HEK293 (cell line): ENCODE measurements around the gene DGKG.

ENCODE experiments used
- CTCF ChIA-PET: fragments of 350-600 bp; formaldehyde crosslinking; extraction: SDS; loops from one replicate; lab custom pipeline; 2021; ENCODE audit warnings: antibody characterized with exemption; lab: Yijun Ruan, JAX
- POLR2A ChIA-PET: fragments of 300-600 bp; formaldehyde crosslinking; extraction: SDS; loops from one replicate; lab custom pipeline; 2020; ENCODE audit warnings: antibody characterized with exemption, inconsistent platforms; lab: Yijun Ruan, JAX
- H3K27ac ChIP-seq: fragments of 200-500 bp; sonication (Bioruptor generic); 2 replicates; pipeline ENCODE4 v1.5.1; 2014; ENCODE audit warnings: low read depth, low read length, control low read depth, inconsistent platforms; ENCODE audit errors: extremely low read depth
- H3K36me3 ChIP-seq, 2 experiments: fragments of 200-500 bp in 1 of 2; sonication (Bioruptor generic) in 1 of 2; 1 replicate in 1 of 2; 2 replicates in 1 of 2; pipeline ENCODE4 v1.5.1; 2014 to 2017; ENCODE audit warnings: inconsistent platforms in 2 of 2, low read length in 2 of 2; ENCODE audit not compliant: control insufficient read depth in 2 of 2, insufficient read depth in 1 of 2
- H3K4me1 ChIP-seq: fragments of 200-500 bp; sonication (Bioruptor generic); 2 replicates; pipeline ENCODE4 v1.5.1; 2014; ENCODE audit warnings: mild to moderate bottlenecking, low read length, inconsistent platforms; ENCODE audit not compliant: control insufficient read depth, insufficient read depth
- H3K4me3 ChIP-seq: 2 replicates; pipeline ENCODE4 v1.5.1; 2011; ENCODE audit warnings: low read depth, mild to moderate bottlenecking, control low read depth, low read length, moderate library complexity
- H3K9me3 ChIP-seq: fragments of 200-500 bp; sonication (Bioruptor generic); 2 replicates; pipeline ENCODE4 v1.5.1; 2014; ENCODE audit warnings: low read depth, low read length, inconsistent platforms; ENCODE audit not compliant: control insufficient read depth, insufficient read depth
- FEZF1 ChIP-seq: fragments of 450-650 bp; formaldehyde crosslinking; IDR thresholded peaks from 2 replicates; pipeline ENCODE4 v1.5.1; 2016; ENCODE audit warnings: missing biosample characterization, missing genetic modification characterization
- GLIS1 ChIP-seq: fragments of 450-650 bp; formaldehyde crosslinking; IDR thresholded peaks from 2 replicates; pipeline ENCODE4 v1.5.1; 2016; ENCODE audit warnings: missing biosample characterization, missing genetic modification characterization
- GLIS2 ChIP-seq: fragments of 450-650 bp; formaldehyde crosslinking; IDR thresholded peaks from 2 replicates; pipeline ENCODE4 v1.5.1; 2016; ENCODE audit warnings: missing biosample characterization, missing genetic modification characterization
- HOXA7 ChIP-seq: sonication (generic); formaldehyde crosslinking; IDR thresholded peaks from 2 replicates; pipeline ENCODE4 v1.8.1; 2022; ENCODE audit warnings: missing genetic modification reagents, borderline replicate concordance
- HOXC10 ChIP-seq: sonication (generic); formaldehyde crosslinking; IDR thresholded peaks from 2 replicates; pipeline ENCODE4 v1.8.1; 2023; ENCODE audit warnings: mild to moderate bottlenecking, missing genetic modification reagents
- HOXD13 ChIP-seq: sonication (generic); formaldehyde crosslinking; IDR thresholded peaks from 2 replicates; pipeline ENCODE4 v1.8.0; 2022; ENCODE audit warnings: missing genetic modification reagents, borderline replicate concordance
- SALL2 ChIP-seq: fragments of 450-650 bp; formaldehyde crosslinking; IDR thresholded peaks from 2 replicates; pipeline ENCODE4 v1.5.0; 2017; ENCODE audit warnings: missing biosample characterization, mild to moderate bottlenecking, missing genetic modification characterization, borderline replicate concordance
- ZBTB17 ChIP-seq: fragments of 450-650 bp; formaldehyde crosslinking; IDR thresholded peaks from 2 replicates; pipeline ENCODE4 v1.5.1; 2016; ENCODE audit warnings: missing biosample characterization, missing genetic modification characterization
- ZIC2 ChIP-seq: fragments of 450-650 bp; formaldehyde crosslinking; IDR thresholded peaks from 2 replicates; pipeline ENCODE4 v1.5.1; 2016; ENCODE audit warnings: missing biosample characterization, missing genetic modification characterization
- ZNF157 ChIP-seq: fragments of 450-650 bp; formaldehyde crosslinking; IDR thresholded peaks from 2 replicates; pipeline ENCODE4 v1.5.1; 2016; ENCODE audit warnings: missing biosample characterization, missing genetic modification characterization
- ZNF202 ChIP-seq: fragments of 450-650 bp; formaldehyde crosslinking; IDR thresholded peaks from 2 replicates; pipeline ENCODE4 v1.5.1; 2016; ENCODE audit warnings: missing biosample characterization, missing genetic modification characterization, borderline replicate concordance
- ZNF248 ChIP-seq: fragments of 450-650 bp; formaldehyde crosslinking; IDR thresholded peaks from 2 replicates; pipeline ENCODE4 v1.5.1; 2017; ENCODE audit warnings: missing biosample characterization, missing genetic modification characterization
- ZNF350 ChIP-seq: fragments of 450-650 bp; formaldehyde crosslinking; IDR thresholded peaks from 2 replicates; pipeline ENCODE4 v1.5.0; 2017; ENCODE audit warnings: missing biosample characterization, mild to moderate bottlenecking, missing genetic modification characterization
- ZNF530 ChIP-seq: fragments of 450-650 bp; formaldehyde crosslinking; IDR thresholded peaks from 2 replicates; pipeline ENCODE4 v1.5.1; 2016; ENCODE audit warnings: low read depth, missing biosample characterization, missing genetic modification characterization
- ZNF777 ChIP-seq: fragments of 450-650 bp; formaldehyde crosslinking; IDR thresholded peaks from 2 replicates; pipeline ENCODE4 v1.5.1; 2017; ENCODE audit warnings: missing biosample characterization, missing genetic modification characterization, borderline replicate concordance
- TF ChIP-seq, protein P1 (sequence below): fragments of 450-650 bp; formaldehyde crosslinking; IDR thresholded peaks from 2 replicates; pipeline ENCODE4 v1.5.1; 2016; ENCODE audit warnings: missing biosample characterization, missing genetic modification characterization
- TF ChIP-seq, protein P2 (sequence below): fragments of 450-650 bp; formaldehyde crosslinking; IDR thresholded peaks from 2 replicates; pipeline ENCODE4 v1.5.1; 2016; ENCODE audit warnings: missing biosample characterization, missing genetic modification characterization
- TF ChIP-seq, protein P3 (sequence below): IDR thresholded peaks from 2 replicates; pipeline ENCODE4 v1.6.1; 2011; ENCODE audit warnings: mild to moderate bottlenecking, low read depth, low read length, borderline replicate concordance
- TF ChIP-seq, protein P4 (sequence below): fragments of 450-650 bp; formaldehyde crosslinking; IDR thresholded peaks from 2 replicates; pipeline ENCODE4 v1.5.1; 2017; ENCODE audit warnings: missing biosample characterization, missing genetic modification characterization
- TF ChIP-seq, protein P5 (sequence below): fragments of 450-650 bp; formaldehyde crosslinking; optimal IDR thresholded peaks from 2 replicates; pipeline ENCODE3; 2016; ENCODE audit warnings: missing biosample characterization, mild to moderate bottlenecking, missing genetic modification characterization
- TF ChIP-seq, protein P6 (sequence below): fragments of 450-650 bp; formaldehyde crosslinking; IDR thresholded peaks from 2 replicates; pipeline ENCODE4 v1.5.1; 2017; ENCODE audit warnings: missing biosample characterization, missing genetic modification characterization
- TF ChIP-seq, protein P7 (sequence below): fragments of 450-650 bp; formaldehyde crosslinking; IDR thresholded peaks from 2 replicates; pipeline ENCODE4 v1.5.1; 2016; ENCODE audit warnings: missing biosample characterization, missing genetic modification characterization, low read depth

DGKG gene

DNA sequence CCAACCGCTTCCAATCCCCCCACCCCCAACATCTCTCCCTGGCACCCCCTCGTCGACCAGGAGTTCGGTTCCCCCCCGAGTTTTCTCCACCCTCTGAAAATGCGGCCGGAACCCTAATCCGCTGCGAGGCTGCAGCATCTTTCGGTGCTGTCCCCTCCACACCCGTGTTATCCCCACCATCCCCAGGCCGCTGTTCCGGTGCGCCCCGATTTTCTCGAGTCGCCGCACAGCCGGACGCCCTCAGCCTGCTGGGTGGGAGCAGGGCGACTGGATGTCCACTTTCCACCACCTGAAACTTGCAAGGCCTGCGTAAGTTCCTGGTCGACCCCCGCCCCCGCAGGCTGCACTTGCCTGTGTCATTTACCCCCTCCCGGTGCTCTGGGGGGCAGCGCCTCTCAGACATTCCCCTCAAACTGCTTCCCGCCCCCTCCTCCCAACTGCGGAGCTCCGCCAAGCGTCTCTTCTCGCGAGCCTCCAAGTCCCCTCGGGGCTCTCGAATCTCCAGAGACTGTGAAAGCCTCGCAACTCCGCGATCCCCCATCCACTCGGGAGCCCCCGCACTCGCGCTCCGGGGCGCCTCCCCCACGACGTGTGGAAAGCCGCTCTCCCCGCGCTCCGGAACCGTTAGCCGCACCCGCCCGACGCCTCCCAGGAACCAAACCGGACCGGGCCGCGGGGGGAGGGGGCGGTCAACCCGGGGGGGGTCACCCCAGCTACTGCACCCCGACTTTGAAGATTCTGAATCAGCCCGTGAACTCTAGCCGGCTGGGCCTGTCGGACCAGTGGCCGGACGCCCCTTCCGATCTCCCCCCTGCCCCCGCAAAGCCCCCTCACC, 253.7 kb downstream of the DGKG start (continued):
- TF ChIP-seq, protein P1, sequence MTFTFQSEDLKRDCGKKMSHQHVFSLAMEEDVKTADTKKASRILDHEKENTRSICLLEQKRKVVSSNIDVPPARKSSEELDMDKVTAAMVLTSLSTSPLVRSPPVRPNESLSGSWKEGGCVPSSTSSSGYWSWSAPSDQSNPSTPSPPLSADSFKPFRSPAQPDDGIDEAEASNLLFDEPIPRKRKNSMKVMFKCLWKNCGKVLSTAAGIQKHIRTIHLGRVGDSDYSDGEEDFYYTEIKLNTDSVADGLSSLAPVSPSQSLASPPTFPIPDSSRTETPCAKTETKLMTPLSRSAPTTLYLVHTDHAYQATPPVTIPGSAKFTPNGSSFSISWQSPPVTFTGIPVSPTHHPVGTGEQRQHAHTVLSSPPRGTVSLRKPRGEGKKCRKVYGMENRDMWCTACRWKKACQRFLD (tag by site-specific recombination) = no peak
- TF ChIP-seq, protein P2, sequence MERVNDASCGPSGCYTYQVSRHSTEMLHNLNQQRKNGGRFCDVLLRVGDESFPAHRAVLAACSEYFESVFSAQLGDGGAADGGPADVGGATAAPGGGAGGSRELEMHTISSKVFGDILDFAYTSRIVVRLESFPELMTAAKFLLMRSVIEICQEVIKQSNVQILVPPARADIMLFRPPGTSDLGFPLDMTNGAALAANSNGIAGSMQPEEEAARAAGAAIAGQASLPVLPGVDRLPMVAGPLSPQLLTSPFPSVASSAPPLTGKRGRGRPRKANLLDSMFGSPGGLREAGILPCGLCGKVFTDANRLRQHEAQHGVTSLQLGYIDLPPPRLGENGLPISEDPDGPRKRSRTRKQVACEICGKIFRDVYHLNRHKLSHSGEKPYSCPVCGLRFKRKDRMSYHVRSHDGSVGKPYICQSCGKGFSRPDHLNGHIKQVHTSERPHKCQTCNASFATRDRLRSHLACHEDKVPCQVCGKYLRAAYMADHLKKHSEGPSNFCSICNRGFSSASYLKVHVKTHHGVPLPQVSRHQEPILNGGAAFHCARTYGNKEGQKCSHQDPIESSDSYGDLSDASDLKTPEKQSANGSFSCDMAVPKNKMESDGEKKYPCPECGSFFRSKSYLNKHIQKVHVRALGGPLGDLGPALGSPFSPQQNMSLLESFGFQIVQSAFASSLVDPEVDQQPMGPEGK (tag by site-specific recombination) = peak; percentile 98
- TF ChIP-seq GLIS2 (peak; percentile 99), ZIC2 (tag by site-specific recombination) (peak; percentile 34), ZBTB17 (tag by site-specific recombination) (peak; percentile 67; the same call in 1 of the 2 replicates), ZNF530 (no peak), HOXA7 (CRISPR knock-in tag) (no peak)
- TF ChIP-seq, protein P3, sequence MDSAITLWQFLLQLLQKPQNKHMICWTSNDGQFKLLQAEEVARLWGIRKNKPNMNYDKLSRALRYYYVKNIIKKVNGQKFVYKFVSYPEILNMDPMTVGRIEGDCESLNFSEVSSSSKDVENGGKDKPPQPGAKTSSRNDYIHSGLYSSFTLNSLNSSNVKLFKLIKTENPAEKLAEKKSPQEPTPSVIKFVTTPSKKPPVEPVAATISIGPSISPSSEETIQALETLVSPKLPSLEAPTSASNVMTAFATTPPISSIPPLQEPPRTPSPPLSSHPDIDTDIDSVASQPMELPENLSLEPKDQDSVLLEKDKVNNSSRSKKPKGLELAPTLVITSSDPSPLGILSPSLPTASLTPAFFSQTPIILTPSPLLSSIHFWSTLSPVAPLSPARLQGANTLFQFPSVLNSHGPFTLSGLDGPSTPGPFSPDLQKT = no peak

DNA sequence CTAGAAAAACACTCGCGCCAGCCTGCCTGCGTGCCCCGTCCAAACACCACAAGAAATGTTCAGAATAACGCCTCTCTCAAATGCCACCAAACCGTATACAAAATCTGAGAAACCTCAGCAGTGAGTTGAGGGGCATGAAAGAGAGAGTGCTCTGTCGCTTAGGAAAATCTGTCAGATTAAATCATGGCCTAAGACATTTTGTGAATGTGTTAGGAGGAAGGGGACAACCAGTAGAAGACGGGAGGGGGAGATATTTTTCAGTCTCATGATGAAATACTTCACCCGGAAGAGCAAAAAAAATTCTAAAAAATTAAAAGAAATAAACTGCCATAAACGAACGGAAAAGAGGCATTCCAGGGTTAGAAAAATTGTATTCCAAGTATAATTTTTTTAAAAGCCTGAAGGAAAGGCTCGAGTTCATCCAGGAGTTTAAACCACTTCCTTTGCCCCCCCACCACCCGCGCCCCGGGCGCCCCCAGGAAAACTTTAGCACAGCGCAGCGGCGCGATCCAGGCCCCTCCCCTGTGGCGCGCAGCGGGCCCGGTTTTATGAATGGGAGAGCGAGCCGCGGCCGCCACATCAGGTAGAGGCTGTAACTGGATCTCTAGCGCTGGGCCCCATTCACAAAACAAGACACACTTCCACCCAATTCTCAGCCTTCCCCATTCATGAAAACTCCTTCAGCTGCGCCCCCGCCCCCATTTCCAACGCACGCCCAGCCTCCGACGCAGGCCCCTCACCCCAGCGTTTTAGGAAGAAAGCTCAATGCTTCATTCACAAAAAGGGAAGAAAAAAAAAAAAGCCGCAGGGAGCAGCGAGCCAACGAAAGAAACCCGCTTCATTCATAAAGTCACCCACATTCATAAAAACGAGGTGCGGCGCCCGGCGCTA, 254.6 kb downstream of the DGKG start:
- Histone ChIP-seq H3K9me3 (no peaks in the 10 kb centered on the region), H3K4me1 (peaks cover 17% of the 10 kb centered on the region; the same call in 1 of the 2 replicates), H3K36me3 (no peaks in the 10 kb centered on the region), H3K27ac (peak overlapping the region; percentile 46; the same call in 1 of the 2 replicates), H3K4me3 (peak overlapping the region; percentile 68)
- CTCF ChIA-PET = no interaction called here
- POLR2A ChIA-PET = interaction anchor here (0.7 to 2.0 kb wide), 3 partner anchors 10 to 336 kb away, joined by 3 to 8 read pairs (median 4); no protein-coding TSS in a partner anchor
- no peak for TF ChIP-seq ZNF202
- TF ChIP-seq ZNF530 = no peak
- no peak for TF ChIP-seq HOXD13 (CRISPR knock-in tag)
- TF ChIP-seq, protein P4, sequence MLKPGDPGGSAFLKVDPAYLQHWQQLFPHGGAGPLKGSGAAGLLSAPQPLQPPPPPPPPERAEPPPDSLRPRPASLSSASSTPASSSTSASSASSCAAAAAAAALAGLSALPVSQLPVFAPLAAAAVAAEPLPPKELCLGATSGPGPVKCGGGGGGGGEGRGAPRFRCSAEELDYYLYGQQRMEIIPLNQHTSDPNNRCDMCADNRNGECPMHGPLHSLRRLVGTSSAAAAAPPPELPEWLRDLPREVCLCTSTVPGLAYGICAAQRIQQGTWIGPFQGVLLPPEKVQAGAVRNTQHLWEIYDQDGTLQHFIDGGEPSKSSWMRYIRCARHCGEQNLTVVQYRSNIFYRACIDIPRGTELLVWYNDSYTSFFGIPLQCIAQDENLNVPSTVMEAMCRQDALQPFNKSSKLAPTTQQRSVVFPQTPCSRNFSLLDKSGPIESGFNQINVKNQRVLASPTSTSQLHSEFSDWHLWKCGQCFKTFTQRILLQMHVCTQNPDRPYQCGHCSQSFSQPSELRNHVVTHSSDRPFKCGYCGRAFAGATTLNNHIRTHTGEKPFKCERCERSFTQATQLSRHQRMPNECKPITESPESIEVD (tag by site-specific recombination) = no peak; the same call in 1 of the 2 replicates
- no peak for TF ChIP-seq ZNF777
- TF ChIP-seq, protein P5, sequence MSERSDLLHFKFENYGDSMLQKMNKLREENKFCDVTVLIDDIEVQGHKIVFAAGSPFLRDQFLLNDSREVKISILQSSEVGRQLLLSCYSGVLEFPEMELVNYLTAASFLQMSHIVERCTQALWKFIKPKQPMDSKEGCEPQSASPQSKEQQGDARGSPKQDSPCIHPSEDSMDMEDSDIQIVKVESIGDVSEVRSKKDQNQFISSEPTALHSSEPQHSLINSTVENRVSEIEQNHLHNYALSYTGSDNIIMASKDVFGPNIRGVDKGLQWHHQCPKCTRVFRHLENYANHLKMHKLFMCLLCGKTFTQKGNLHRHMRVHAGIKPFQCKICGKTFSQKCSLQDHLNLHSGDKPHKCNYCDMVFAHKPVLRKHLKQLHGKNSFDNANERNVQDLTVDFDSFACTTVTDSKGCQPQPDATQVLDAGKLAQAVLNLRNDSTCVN (tag by site-specific recombination) = peak; percentile 79
- no peak for TF ChIP-seq ZNF248
- no peak for TF ChIP-seq ZNF157 (tag by site-specific recombination)
- TF ChIP-seq HOXC10 (CRISPR knock-in tag) = no peak
- TF ChIP-seq, protein P6, sequence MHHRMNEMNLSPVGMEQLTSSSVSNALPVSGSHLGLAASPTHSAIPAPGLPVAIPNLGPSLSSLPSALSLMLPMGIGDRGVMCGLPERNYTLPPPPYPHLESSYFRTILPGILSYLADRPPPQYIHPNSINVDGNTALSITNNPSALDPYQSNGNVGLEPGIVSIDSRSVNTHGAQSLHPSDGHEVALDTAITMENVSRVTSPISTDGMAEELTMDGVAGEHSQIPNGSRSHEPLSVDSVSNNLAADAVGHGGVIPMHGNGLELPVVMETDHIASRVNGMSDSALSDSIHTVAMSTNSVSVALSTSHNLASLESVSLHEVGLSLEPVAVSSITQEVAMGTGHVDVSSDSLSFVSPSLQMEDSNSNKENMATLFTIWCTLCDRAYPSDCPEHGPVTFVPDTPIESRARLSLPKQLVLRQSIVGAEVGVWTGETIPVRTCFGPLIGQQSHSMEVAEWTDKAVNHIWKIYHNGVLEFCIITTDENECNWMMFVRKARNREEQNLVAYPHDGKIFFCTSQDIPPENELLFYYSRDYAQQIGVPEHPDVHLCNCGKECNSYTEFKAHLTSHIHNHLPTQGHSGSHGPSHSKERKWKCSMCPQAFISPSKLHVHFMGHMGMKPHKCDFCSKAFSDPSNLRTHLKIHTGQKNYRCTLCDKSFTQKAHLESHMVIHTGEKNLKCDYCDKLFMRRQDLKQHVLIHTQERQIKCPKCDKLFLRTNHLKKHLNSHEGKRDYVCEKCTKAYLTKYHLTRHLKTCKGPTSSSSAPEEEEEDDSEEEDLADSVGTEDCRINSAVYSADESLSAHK = 0 out of 2 replicates have a peak, but pooled peaks have one; percentile 13
- peak; percentile 11; the same call in 1 of the 2 replicates for TF ChIP-seq GLIS1 (tag by site-specific recombination)
- TF ChIP-seq SALL2 (tag by site-specific recombination) = no peak
- TF ChIP-seq, protein P7, sequence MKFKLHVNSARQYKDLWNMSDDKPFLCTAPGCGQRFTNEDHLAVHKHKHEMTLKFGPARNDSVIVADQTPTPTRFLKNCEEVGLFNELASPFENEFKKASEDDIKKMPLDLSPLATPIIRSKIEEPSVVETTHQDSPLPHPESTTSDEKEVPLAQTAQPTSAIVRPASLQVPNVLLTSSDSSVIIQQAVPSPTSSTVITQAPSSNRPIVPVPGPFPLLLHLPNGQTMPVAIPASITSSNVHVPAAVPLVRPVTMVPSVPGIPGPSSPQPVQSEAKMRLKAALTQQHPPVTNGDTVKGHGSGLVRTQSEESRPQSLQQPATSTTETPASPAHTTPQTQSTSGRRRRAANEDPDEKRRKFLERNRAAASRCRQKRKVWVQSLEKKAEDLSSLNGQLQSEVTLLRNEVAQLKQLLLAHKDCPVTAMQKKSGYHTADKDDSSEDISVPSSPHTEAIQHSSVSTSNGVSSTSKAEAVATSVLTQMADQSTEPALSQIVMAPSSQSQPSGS (tag by site-specific recombination) = no peak
- no peak for TF ChIP-seq ZNF350 (tag by site-specific recombination)
- TF ChIP-seq FEZF1 (tag by site-specific recombination) = 0 out of 2 replicates have a peak, but pooled peaks have one; percentile 13
